ENCODE measurements around the gene AHNAK. TPM values are rescaled to one million over a fixed set of nuclear protein-coding genes. Genes with fewer than 3 reads are reported as not detected.

Gene AHNAK
- total and polyA plus RNA-seq, 8 donors, result 176 to 636 (median 219) TPM

GRCh38 chr11:62489204-62489603 lies 57.4 kb downstream of the AHNAK start:
- no peaks in the 10 kb centered on the region for H3K27me3 ChIP-seq
- ATAC-seq (no peak), DNase-seq (peak in 1 of 4 donors; percentile 4)
- no peaks in the 10 kb centered on the region for H3K36me3 ChIP-seq
- no peak overlapping the region for H3K4me3 ChIP-seq
- no peak overlapping the region for H3K27ac ChIP-seq
- intact Hi-C loops (cut with DNase I), result no loop called here
- H3K9me3 ChIP-seq, result no peaks in the 10 kb centered on the region
- H3K4me1 ChIP-seq, result peaks cover 0 to 8% of the 10 kb centered on the region in 2 donors
- no peak for TF ChIP-seq CTCF (IDR thresholded peaks at IDR 0.05)

- no peak for TF ChIP-seq CTCF (IDR thresholded peaks at IDR 0.05)
- no peak overlapping the region for H3K27ac ChIP-seq
- ATAC-seq (no peak), DNase-seq (peak in 2 of 4 donors; percentile 31 to 82)
- no peak overlapping the region for H3K4me3 ChIP-seq
- intact Hi-C loops (cut with DNase I), result no loop called here
- H3K9me3 ChIP-seq, result no peaks in the 10 kb centered on the region
- H3K4me1 ChIP-seq, result peaks cover 0 to 8% of the 10 kb centered on the region in 2 donors
- H3K27me3 ChIP-seq, result no peaks in the 10 kb centered on the region
- H3K36me3 ChIP-seq, result no peaks in the 10 kb centered on the region
Measured at GRCh38 chr11:62487738-62488551, 58.7 kb downstream of the AHNAK start.

GRCh38 chr11:62487136-62487535 lies 59.5 kb downstream of the AHNAK start:
- peaks cover 0 to 8% of the 10 kb centered on the region in 2 donors for H3K4me1 ChIP-seq
- H3K27ac ChIP-seq, result no peak overlapping the region
- no peak for TF ChIP-seq CTCF (IDR thresholded peaks at IDR 0.05)
- ATAC-seq, result no peak
- H3K36me3 ChIP-seq, result no peaks in the 10 kb centered on the region
- H3K27me3 ChIP-seq, result no peaks in the 10 kb centered on the region
- no peak for DNase-seq
- H3K9me3 ChIP-seq, result no peaks in the 10 kb centered on the region
- H3K4me3 ChIP-seq, result no peak overlapping the region
- intact Hi-C loops (cut with DNase I), result no loop called here

GRCh38 chr11:62484352-62484751 lies 62.3 kb downstream of the AHNAK start:
- Histone ChIP-seq H3K4me3 (no peak overlapping the region), H3K27ac (no peak overlapping the region), H3K36me3 (no peaks in the 10 kb centered on the region), H3K27me3 (no peaks in the 10 kb centered on the region), H3K9me3 (no peaks in the 10 kb centered on the region), H3K4me1 (peaks cover 0 to 8% of the 10 kb centered on the region in 2 donors)
- no peak for TF ChIP-seq CTCF (IDR thresholded peaks at IDR 0.05)
- no peak for DNase-seq
- intact Hi-C loops (cut with DNase I), result no loop called here
- ATAC-seq, result no peak

GRCh38 chr11:62482753-62483152 lies 63.9 kb downstream of the AHNAK start:
- intact Hi-C loops (cut with DNase I), result no loop called here
- no peaks in the 10 kb centered on the region for H3K9me3 ChIP-seq
- TF ChIP-seq CTCF (IDR thresholded peaks at IDR 0.05), result no peak
- H3K27me3 ChIP-seq, result no peaks in the 10 kb centered on the region
- H3K36me3 ChIP-seq, result no peaks in the 10 kb centered on the region
- ATAC-seq, result no peak
- no peak overlapping the region for H3K27ac ChIP-seq
- no peak for DNase-seq
- no peak overlapping the region for H3K4me3 ChIP-seq
- peaks cover 0 to 3% of the 10 kb centered on the region in 2 donors for H3K4me1 ChIP-seq

Measured in left lung (tissue), 10 donors.